GM12878 (cell line): Measurements from ENCODE around the gene CLIP1. TPM values are rescaled to one million over a fixed set of nuclear protein-coding genes. Genes with fewer than 3 reads are reported as not detected.

ENCODE experiments used
- ATAC-seq: fragments of 200-7000 bp; cut with Tn5 transposase; 3 replicates; pipeline ENCODE4 v1.9.1; 2020; ENCODE audit warnings: mild to moderate bottlenecking, moderate library complexity
- BruUV-seq: library from RNA; stranded (reverse); fragments of 400-500 nt; replicated peaks from 2 replicates; lab custom pipeline; 2021; lab: Mats Ljungman, UMichigan
- CTCF ChIA-PET: fragments of 300-600 bp; sonication (Branson Sonifier 250); formaldehyde crosslinking; extraction: SDS; loops from one replicate; lab custom pipeline; 2021; ENCODE audit warnings: inconsistent platforms; lab: Yijun Ruan, JAX
- POLR2A ChIA-PET: fragments of 350-600 bp; formaldehyde crosslinking; extraction: SDS; loops from one replicate; lab custom pipeline; 2021; ENCODE audit warnings: inconsistent platforms; lab: Charles Lee
- RAD21 ChIA-PET: fragments of 300-600 bp; sonication (Branson Sonifier 250); formaldehyde crosslinking; loops from one replicate; lab custom pipeline; 2023; ENCODE audit warnings: antibody characterized with exemption; ENCODE audit not compliant: unreplicated experiment; lab: Charles Lee
- SMC1A ChIA-PET: fragments of 300-600 bp; sonication (Branson Sonifier 250); formaldehyde crosslinking; loops from one replicate; lab custom pipeline; 2023; ENCODE audit not compliant: unreplicated experiment, uncharacterized antibody; lab: Charles Lee
- DNase-seq: peaks from one replicate; pipeline ENCODE4 v3.0.0-alpha.2; 2011; ENCODE audit warnings: low read depth, low spot score
- FAIRE-seq: peaks from 3 replicates; lab custom pipeline; 2011; peaks lifted over from hg19 to GRCh38; lab: Jason Lieb, UNC
- H2AFZ ChIP-seq: 2 replicates; pipeline ENCODE4 v1.6.0; 2011; ENCODE audit warnings: low read depth, low read length, control low read depth; ENCODE audit not compliant: control insufficient read depth
- H3K27ac ChIP-seq: 2 replicates; pipeline ENCODE4 v1.5.1; 2011; ENCODE audit warnings: control low read depth; ENCODE audit not compliant: control insufficient read depth, insufficient read depth
- H3K27me3 ChIP-seq, 2 experiments: replicated peaks in 1 of 2; 2 replicates each; pipeline versions ENCODE4 v1.6.0 to v1.6.1; 2011; ENCODE audit warnings: low read length in 1 of 2; ENCODE audit not compliant: control insufficient read depth in 2 of 2, insufficient read depth in 2 of 2
- H3K36me3 ChIP-seq, 2 experiments: 2 replicates each; pipeline ENCODE4 v1.5.1; 2011; ENCODE audit warnings: low read length in 1 of 2; ENCODE audit not compliant: control insufficient read depth in 2 of 2, insufficient read depth in 2 of 2
- H3K4me1 ChIP-seq: 2 replicates; pipeline ENCODE4 v1.6.1; 2011; ENCODE audit warnings: mild to moderate bottlenecking, low read length, moderate library complexity, mixed read lengths; ENCODE audit not compliant: control insufficient read depth, insufficient read depth
- H3K4me2 ChIP-seq: 2 replicates; pipeline ENCODE4 v1.6.0; 2011; ENCODE audit warnings: control low read depth; ENCODE audit not compliant: control insufficient read depth, insufficient read depth
- H3K4me3 ChIP-seq: fragments of 200-600 bp; sonication (generic); 2 replicates; pipeline ENCODE4 v1.5.1; 2016
- H3K79me2 ChIP-seq: 2 replicates; pipeline ENCODE4 v1.6.0; 2011; ENCODE audit warnings: low read length; ENCODE audit not compliant: control insufficient read depth, insufficient read depth
- H3K9ac ChIP-seq: 2 replicates; pipeline ENCODE4 v1.8.0; 2011; ENCODE audit warnings: low read length, control low read depth, mixed read lengths; ENCODE audit not compliant: control insufficient read depth, insufficient read depth
- H3K9me3 ChIP-seq: replicated peaks from 3 replicates; pipeline ENCODE4 v1.5.1; 2011; ENCODE audit warnings: mild to moderate bottlenecking, low read length; ENCODE audit not compliant: control insufficient read depth, insufficient read depth
- H4K20me1 ChIP-seq: 2 replicates; pipeline ENCODE4 v1.6.0; 2011; ENCODE audit not compliant: control insufficient read depth, insufficient read depth
- BACH1 ChIP-seq: fragments of 450-650 bp; IDR thresholded peaks from 2 replicates; pipeline ENCODE4 v1.6.1; 2017; ENCODE audit warnings: mild to moderate bottlenecking, borderline replicate concordance
- CBX5 ChIP-seq: sonication (generic); IDR thresholded peaks from 2 replicates; pipeline ENCODE4 v1.6.1; 2016; ENCODE audit warnings: low read depth, moderate library complexity, mild to moderate bottlenecking, inconsistent platforms
- CREM ChIP-seq: IDR thresholded peaks from 2 replicates; pipeline ENCODE4 v1.6.1; 2014; ENCODE audit warnings: antibody characterized with exemption, low read depth
- FOXM1 ChIP-seq: IDR thresholded peaks from 2 replicates; pipeline ENCODE4 v1.6.1; 2012; ENCODE audit warnings: low read depth, mild to moderate bottlenecking, inconsistent platforms, low read length, moderate library complexity
- HSF1 ChIP-seq: fragments of 150-350 bp; IDR thresholded peaks from 2 replicates; pipeline ENCODE4 v1.6.1; 2014; ENCODE audit warnings: mild to moderate bottlenecking, low read depth, low read length
- IRF5 ChIP-seq: fragments of 450-650 bp; IDR thresholded peaks from 2 replicates; pipeline ENCODE4 v1.6.1; 2017; ENCODE audit warnings: borderline replicate concordance
- KLF5 ChIP-seq: fragments of 450-650 bp; IDR thresholded peaks from 2 replicates; pipeline ENCODE4 v1.6.1; 2014; ENCODE audit warnings: mild to moderate bottlenecking; ENCODE audit not compliant: partially characterized antibody
- MTA2 ChIP-seq: fragments of 450-650 bp; IDR thresholded peaks from 2 replicates; pipeline ENCODE4 v1.6.1; 2016; ENCODE audit warnings: low read depth, mild to moderate bottlenecking, moderate library complexity
- NKRF ChIP-seq: fragments of 450-650 bp; conservative IDR thresholded peaks from 2 replicates; pipeline ENCODE4 v1.6.1; 2017; ENCODE audit warnings: mild to moderate bottlenecking, moderate library complexity
- PAX5 ChIP-seq: IDR thresholded peaks from 2 replicates; pipeline ENCODE4 v1.6.1; 2011; ENCODE audit warnings: low read depth, low read length, borderline replicate concordance
- POLR2AphosphoS2 ChIP-seq: IDR thresholded peaks from 2 replicates; pipeline ENCODE4 v1.6.1; 2011; ENCODE audit warnings: low read depth, mild to moderate bottlenecking, low read length, improper control_type of control experiment, moderate library complexity
- SP1 ChIP-seq: IDR thresholded peaks from one replicate; pipeline ENCODE4 v1.6.1; 2011; ENCODE audit warnings: low read depth, low read length
- SUPT20H ChIP-seq: IDR thresholded peaks from 2 replicates; pipeline ENCODE4 v1.6.1; 2011; ENCODE audit warnings: low read depth, mild to moderate bottlenecking, low read length, moderate library complexity, borderline replicate concordance; ENCODE audit not compliant: control insufficient read depth
- WGBS: methylation state at CpG from one replicate; pipeline ENCODE4 v1.1.6; 2016; ENCODE audit warnings: low lambda C conversion rate; ENCODE audit not compliant: insufficient replicate concordance, insufficient coverage; ENCODE audit errors: missing lambda C conversion rate; 5-methylcytosine and 5-hydroxymethylcytosine counted together
- in situ Hi-C: fragments of 300-500 bp; cut with MboI; formaldehyde crosslinking; loops from 9 replicates; pipeline ENCODE4 v1.14.3; 2018; ENCODE audit warnings: mixed read lengths
- intact Hi-C: fragments of 100-400 bp; cut with micrococcal nuclease; formaldehyde crosslinking; loops from one replicate; pipeline ENCODE4 v1.14.2; 2022; ENCODE audit not compliant: unreplicated experiment
- polyA plus RNA-seq, 11 experiments: library from polyadenylated mRNA; depleted of rRNA in 4 of 11; unstranded in 6 of 11; stranded (reverse) in 5 of 11; fragments of >200 nt; fragmentation: Nextera tagmentation in 4 of 11; fragmentation: Illumina TruSeq in 1 of 11; extraction: Ambion mirVana in 4 of 11; extraction: Trizol in 1 of 11; gene quantifications; 1 replicate in 1 of 11; 2 replicates in 10 of 11; pipeline versions ENCODE4 v1.2.1 to v1.2.3, GENCODE V29; 2011 to 2016; ENCODE audit warnings: inconsistent platforms in 2 of 11, missing spikeins in 2 of 11, low read depth in 1 of 11
- total RNA-seq, 4 experiments: library from RNA; depleted of rRNA in 3 of 4; stranded (reverse); fragments of >200 nt in 3 of 4; fragmentation: Illumina TruSeq in 1 of 4; extraction: Trizol in 1 of 4; gene quantifications; 2 replicates each; pipeline versions ENCODE4 v1.2.1 to v1.2.3, GENCODE V29; 2013 to 2021

CLIP1 gene
- total and polyA plus RNA-seq, 10 of the 15 experiments (the other 5 are each of a cell fraction or from before 2014, with no cell fraction given), result 6.0 to 45.4 (median 25.2) TPM

- no peaks in the 10 kb centered on the region for H4K20me1 ChIP-seq
- in situ Hi-C loops, result no loop called here
- H3K36me3 ChIP-seq, result no peaks in the 10 kb centered on the region; a peak in 1 of 4 replicates
- H3K79me2 ChIP-seq, result no peaks in the 10 kb centered on the region
- ATAC-seq (no peak), FAIRE-seq (no peak), DNase-seq (no peak)
- H3K27me3 ChIP-seq, result no peaks in the 10 kb centered on the region
- no peak overlapping the region for H2AFZ ChIP-seq
- no peaks in the 10 kb centered on the region for H3K9me3 ChIP-seq
- ChIA-PET SMC1A (interaction anchor here (1.1 kb wide), 1 partner anchor 15 kb away, joined by 7 read pairs; no protein-coding TSS in a partner anchor), RAD21 (no interaction called here), CTCF (interaction anchor here (0.9 kb wide), 1 partner anchor 9 kb away, joined by 3 read pairs; no protein-coding TSS in a partner anchor), POLR2A (no interaction called here)
- no peak overlapping the region for H3K4me2 ChIP-seq
- no peak overlapping the region for H3K9ac ChIP-seq
- H3K4me1 ChIP-seq, result no peaks in the 10 kb centered on the region
- no TSS peak for BruUV-seq
- no peak overlapping the region for H3K27ac ChIP-seq
- 86% methylated on average over 8 of the region's 8 CpGs for WGBS
- H3K4me3 ChIP-seq, result no peak overlapping the region
- intact Hi-C loops, result no loop called here
- no peak for TF ChIP-seq POLR2AphosphoS2
- TF ChIP-seq KLF5, result no peak
- no peak for TF ChIP-seq CBX5
- no peak for TF ChIP-seq SP1
Observed at GRCh38 chr12:122309564-122310121, 112.8 kb downstream of the CLIP1 start.

GRCh38 chr12:122308811-122309210 lies 113.7 kb downstream of the CLIP1 start:
- BruUV-seq, result no TSS peak
- H2AFZ ChIP-seq, result no peak overlapping the region
- H3K79me2 ChIP-seq, result no peaks in the 10 kb centered on the region
- H3K27me3 ChIP-seq, result no peaks in the 10 kb centered on the region
- POLR2A ChIA-PET, result no interaction called here
- H3K4me1 ChIP-seq, result no peaks in the 10 kb centered on the region
- CTCF ChIA-PET, result interaction anchor here (0.9 kb wide), 1 partner anchor 10 kb away, joined by 3 read pairs; no protein-coding TSS in a partner anchor
- H4K20me1 ChIP-seq, result no peaks in the 10 kb centered on the region
- no peak for DNase-seq
- ATAC-seq, result no peak
- no peak overlapping the region for H3K27ac ChIP-seq
- intact Hi-C loops, result no loop called here
- WGBS, result 90% methylated on average over 1 of the region's 1 CpG
- TF ChIP-seq NKRF (no peak), IRF5 (no peak), HSF1 (no peak), FOXM1 (no peak), BACH1 (no peak), CREM (no peak), SUPT20H (no peak), PAX5 (no peak), MTA2 (no peak)
- TF ChIP-seq, all 136 proteins: peak for 0
- peaks cover 0 to under 1% of the 10 kb centered on the region in 2 experiments; a peak in 3 of 4 replicates for H3K36me3 ChIP-seq
- no peak overlapping the region for H3K4me2 ChIP-seq
- no peak for FAIRE-seq
- H3K9ac ChIP-seq, result no peak overlapping the region
- in situ Hi-C loops, result no loop called here
- ChIA-PET RAD21 (no interaction called here), SMC1A (interaction anchor here (1.1 kb wide), 1 partner anchor 15 kb away, joined by 7 read pairs; no protein-coding TSS in a partner anchor)
- no peaks in the 10 kb centered on the region for H3K9me3 ChIP-seq
- no peak overlapping the region for H3K4me3 ChIP-seq
